ENCODE results near the gene PHTF1.

GRCh38 chr1:113802367-113803007 lies 43.2 kb upstream of the PHTF1 start:
- no peak for TF ChIP-seq CTCF (IDR thresholded peaks at IDR 0.05; ENCODE audit: low read length)
- TF ChIP-seq EZH2 (IDR thresholded peaks at IDR 0.05; ENCODE audit: borderline replicate concordance, low read length), result no peak

All from OCI-LY1 (cell line).